Right lobe of liver (tissue), 4 donors: ENCODE data around the gene PRDX6.

Experiments
- POLR2A ChIP-seq: fragments of 450-650 bp; IDR thresholded peaks from one replicate; pipeline ENCODE4 v1.6.1; 2017; ENCODE audit warnings: antibody characterized with exemption, mild to moderate bottlenecking
- TF ChIP-seq, protein P1 (sequence below), 4 donors: fragments of 200-600 bp in 3 of 4; fragments of 450-650 bp in 1 of 4; IDR thresholded peaks; one replicate each; pipeline versions ENCODE4 v1.5.1 to v1.8.0; 2016 to 2022; ENCODE audit warnings: antibody characterized with exemption in 4 of 4, mild to moderate bottlenecking in 2 of 4
- donor health status: DM: no; HTN: no; CAD: no.
- donor health status: DM: no; HTN: no; CAD: no.
- donor health status: DM: no; HTN: yes; CAD: no.

DNA sequence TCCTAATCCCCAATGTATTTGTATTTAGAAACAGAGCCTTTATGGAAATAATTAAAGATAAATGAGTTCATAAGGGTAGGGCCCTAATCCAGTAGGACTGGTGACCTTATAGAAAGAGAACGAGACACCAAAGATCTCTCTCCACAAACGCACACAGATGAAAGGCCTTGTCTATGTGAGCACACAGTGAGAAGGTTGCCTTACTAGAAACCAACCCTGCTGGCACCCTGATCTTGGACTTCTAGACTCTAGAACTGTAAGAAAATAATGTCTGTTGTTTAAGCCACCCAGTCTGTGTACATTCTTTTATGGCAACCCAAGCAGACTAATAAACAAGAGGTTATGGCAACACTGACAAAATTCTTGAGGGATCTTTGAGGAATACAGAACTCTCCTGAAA lies 44.8 kb upstream of the PRDX6 start:
- TF ChIP-seq, protein P1, sequence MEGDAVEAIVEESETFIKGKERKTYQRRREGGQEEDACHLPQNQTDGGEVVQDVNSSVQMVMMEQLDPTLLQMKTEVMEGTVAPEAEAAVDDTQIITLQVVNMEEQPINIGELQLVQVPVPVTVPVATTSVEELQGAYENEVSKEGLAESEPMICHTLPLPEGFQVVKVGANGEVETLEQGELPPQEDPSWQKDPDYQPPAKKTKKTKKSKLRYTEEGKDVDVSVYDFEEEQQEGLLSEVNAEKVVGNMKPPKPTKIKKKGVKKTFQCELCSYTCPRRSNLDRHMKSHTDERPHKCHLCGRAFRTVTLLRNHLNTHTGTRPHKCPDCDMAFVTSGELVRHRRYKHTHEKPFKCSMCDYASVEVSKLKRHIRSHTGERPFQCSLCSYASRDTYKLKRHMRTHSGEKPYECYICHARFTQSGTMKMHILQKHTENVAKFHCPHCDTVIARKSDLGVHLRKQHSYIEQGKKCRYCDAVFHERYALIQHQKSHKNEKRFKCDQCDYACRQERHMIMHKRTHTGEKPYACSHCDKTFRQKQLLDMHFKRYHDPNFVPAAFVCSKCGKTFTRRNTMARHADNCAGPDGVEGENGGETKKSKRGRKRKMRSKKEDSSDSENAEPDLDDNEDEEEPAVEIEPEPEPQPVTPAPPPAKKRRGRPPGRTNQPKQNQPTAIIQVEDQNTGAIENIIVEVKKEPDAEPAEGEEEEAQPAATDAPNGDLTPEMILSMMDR (IDR thresholded peaks at IDR 0.05) = no peak
- no peak for TF ChIP-seq POLR2A
